ENCODE measurements around the gene HS3ST6. TPM values are rescaled to one million over a fixed set of nuclear protein-coding genes. Genes with fewer than 3 reads are reported as not detected.

The HS3ST6 gene
- total RNA-seq, 2 experiments from 2014 or later: not detected

DNA sequence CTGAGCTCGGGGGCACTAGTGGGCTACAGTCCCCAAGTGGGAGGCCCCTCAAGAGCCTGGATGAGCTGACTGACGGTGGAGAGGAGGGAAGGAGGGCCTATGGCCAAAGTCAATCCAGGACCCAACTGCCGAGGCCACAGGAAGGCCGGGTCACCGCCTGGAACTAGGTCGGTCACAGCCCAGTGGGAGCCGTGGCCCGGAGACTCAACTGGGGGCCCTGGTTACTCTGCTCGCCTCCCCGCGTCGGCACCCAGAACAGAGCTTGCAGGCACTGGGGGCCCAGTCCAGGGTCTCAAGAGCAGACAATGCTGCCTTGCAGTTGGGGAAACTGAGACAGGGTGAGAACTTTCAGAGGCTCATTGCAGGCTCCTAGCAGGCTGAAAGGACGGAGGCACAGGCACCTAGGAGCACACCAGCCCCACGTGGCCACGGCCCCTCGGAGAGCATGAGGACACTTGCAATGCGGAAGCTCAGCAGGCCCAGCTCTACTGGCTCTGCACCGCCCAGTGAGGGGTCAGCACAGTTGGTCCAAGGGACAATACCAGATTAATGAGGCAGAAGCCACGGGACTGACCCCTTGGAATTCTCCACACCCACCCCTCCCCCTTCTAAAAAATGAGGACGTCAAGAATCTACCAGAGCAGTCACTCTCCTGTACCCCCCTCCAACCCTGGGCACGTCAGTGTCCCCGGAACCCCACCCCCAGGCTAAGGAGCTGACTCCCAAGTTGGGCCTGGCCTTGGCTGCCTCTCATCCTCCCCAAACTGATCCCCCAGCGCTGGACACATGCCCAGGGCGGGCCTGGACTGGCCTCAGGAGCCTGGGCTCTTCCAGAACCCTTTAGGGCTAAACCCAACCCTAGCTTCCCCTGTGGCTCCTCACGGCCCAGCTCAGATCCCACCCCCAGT lies 2.2 kb downstream of the HS3ST6 start:
- no peak for TF ChIP-seq EZH2phosphoT487 (IDR thresholded peaks at IDR 0.05; ENCODE audit: borderline replicate concordance, low read depth, low read length)
- Histone ChIP-seq H3K27ac (ENCODE audit: low read depth, low read length, poor library complexity, severe bottlenecking) (no peak overlapping the region), H3K4me3 (ENCODE audit: low read depth, low read length, poor library complexity, severe bottlenecking) (no peak overlapping the region), H3K9me3 (ENCODE audit: low read length) (no peaks in the 10 kb centered on the region), H3K4me1 (ENCODE audit: insufficient read depth, low read length, poor library complexity, severe bottlenecking) (peaks cover 2% of the 10 kb centered on the region), H4K20me1 (ENCODE audit: insufficient read depth, low read length) (no peaks in the 10 kb centered on the region), H3K9me2 (ENCODE audit: insufficient read depth, low read length) (no peaks in the 10 kb centered on the region), H3K79me2 (ENCODE audit: insufficient read depth, low read depth, low read length) (no peaks in the 10 kb centered on the region), H3K4me2 (ENCODE audit: low read length) (no peak overlapping the region), H3K36me3 (ENCODE audit: insufficient read depth, low read length) (no peaks in the 10 kb centered on the region), H2AFZ (ENCODE audit: low read length) (no peak overlapping the region)
- DNase-seq (ENCODE audit: low spot score): no peak
- ChIA-PET CTCF (ENCODE audit: unreplicated experiment) (no interaction called here), POLR2A (no interaction called here)
- BruUV-seq (replicated peaks): no TSS peak
- intact Hi-C loops (cut with micrococcal nuclease; ENCODE audit: unreplicated experiment): no loop called here

- Histone ChIP-seq H3K27ac (ENCODE audit: low read depth, low read length, poor library complexity, severe bottlenecking) (no peak overlapping the region), H4K20me1 (ENCODE audit: insufficient read depth, low read length) (no peaks in the 10 kb centered on the region), H3K4me3 (ENCODE audit: low read depth, low read length, poor library complexity, severe bottlenecking) (no peak overlapping the region), H3K9me3 (ENCODE audit: low read length) (no peaks in the 10 kb centered on the region), H2AFZ (ENCODE audit: low read length) (no peak overlapping the region), H3K9me2 (ENCODE audit: insufficient read depth, low read length) (no peaks in the 10 kb centered on the region), H3K4me2 (ENCODE audit: low read length) (no peak overlapping the region), H3K79me2 (ENCODE audit: insufficient read depth, low read depth, low read length) (no peaks in the 10 kb centered on the region), H3K36me3 (ENCODE audit: insufficient read depth, low read length) (no peaks in the 10 kb centered on the region), H3K4me1 (ENCODE audit: insufficient read depth, low read length, poor library complexity, severe bottlenecking) (no peaks in the 10 kb centered on the region)
- DNase-seq (ENCODE audit: low spot score): no peak
- intact Hi-C loops (cut with micrococcal nuclease; ENCODE audit: unreplicated experiment): no loop called here
- BruUV-seq (replicated peaks): no TSS peak
- ChIA-PET POLR2A (no interaction called here), CTCF (ENCODE audit: unreplicated experiment) (interaction anchor here (0.6 kb wide), 1 partner anchor 190 kb away, joined by 3 read pairs; no protein-coding TSS in a partner anchor)
- TF ChIP-seq, protein P1, sequence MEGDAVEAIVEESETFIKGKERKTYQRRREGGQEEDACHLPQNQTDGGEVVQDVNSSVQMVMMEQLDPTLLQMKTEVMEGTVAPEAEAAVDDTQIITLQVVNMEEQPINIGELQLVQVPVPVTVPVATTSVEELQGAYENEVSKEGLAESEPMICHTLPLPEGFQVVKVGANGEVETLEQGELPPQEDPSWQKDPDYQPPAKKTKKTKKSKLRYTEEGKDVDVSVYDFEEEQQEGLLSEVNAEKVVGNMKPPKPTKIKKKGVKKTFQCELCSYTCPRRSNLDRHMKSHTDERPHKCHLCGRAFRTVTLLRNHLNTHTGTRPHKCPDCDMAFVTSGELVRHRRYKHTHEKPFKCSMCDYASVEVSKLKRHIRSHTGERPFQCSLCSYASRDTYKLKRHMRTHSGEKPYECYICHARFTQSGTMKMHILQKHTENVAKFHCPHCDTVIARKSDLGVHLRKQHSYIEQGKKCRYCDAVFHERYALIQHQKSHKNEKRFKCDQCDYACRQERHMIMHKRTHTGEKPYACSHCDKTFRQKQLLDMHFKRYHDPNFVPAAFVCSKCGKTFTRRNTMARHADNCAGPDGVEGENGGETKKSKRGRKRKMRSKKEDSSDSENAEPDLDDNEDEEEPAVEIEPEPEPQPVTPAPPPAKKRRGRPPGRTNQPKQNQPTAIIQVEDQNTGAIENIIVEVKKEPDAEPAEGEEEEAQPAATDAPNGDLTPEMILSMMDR (conservative IDR thresholded peaks at IDR 0.05; ENCODE audit: low read length): no peak
- no peak for TF ChIP-seq EZH2phosphoT487 (IDR thresholded peaks at IDR 0.05; ENCODE audit: borderline replicate concordance, low read depth, low read length)
Measured at GRCh38 chr16:1914988-1915387, 3.2 kb downstream of the HS3ST6 start.

- Histone ChIP-seq H3K27ac (ENCODE audit: low read depth, low read length, poor library complexity, severe bottlenecking) (no peak overlapping the region), H3K4me3 (ENCODE audit: low read depth, low read length, poor library complexity, severe bottlenecking) (no peak overlapping the region), H2AFZ (ENCODE audit: low read length) (no peak overlapping the region), H3K9me3 (ENCODE audit: low read length) (no peaks in the 10 kb centered on the region), H3K79me2 (ENCODE audit: insufficient read depth, low read depth, low read length) (no peaks in the 10 kb centered on the region), H4K20me1 (ENCODE audit: insufficient read depth, low read length) (no peaks in the 10 kb centered on the region), H3K4me2 (ENCODE audit: low read length) (no peak overlapping the region), H3K4me1 (ENCODE audit: insufficient read depth, low read length, poor library complexity, severe bottlenecking) (no peaks in the 10 kb centered on the region), H3K9me2 (ENCODE audit: insufficient read depth, low read length) (no peaks in the 10 kb centered on the region), H3K36me3 (ENCODE audit: insufficient read depth, low read length) (no peaks in the 10 kb centered on the region)
- no peak for DNase-seq (ENCODE audit: low spot score)
- BruUV-seq (replicated peaks): no TSS peak
- CTCF ChIA-PET (ENCODE audit: unreplicated experiment): interaction anchor here (0.6 kb wide), 1 partner anchor 189 kb away, joined by 3 read pairs; no protein-coding TSS in a partner anchor
- POLR2A ChIA-PET: no interaction called here
- intact Hi-C loops (cut with micrococcal nuclease; ENCODE audit: unreplicated experiment): no loop called here
- no peak for TF ChIP-seq EZH2phosphoT487 (IDR thresholded peaks at IDR 0.05; ENCODE audit: borderline replicate concordance, low read depth, low read length)
- TF ChIP-seq, protein P1 (conservative IDR thresholded peaks at IDR 0.05; ENCODE audit: low read length): no peak
Measured at GRCh38 chr16:1914084-1914608, 4.1 kb downstream of the HS3ST6 start.

All from OCI-LY7 (cell line).